Measurements from ENCODE around the gene PLGRKT.
"Not testable (repeated sequence)": the region's sequence is repeated elsewhere in the genome, so short reads cannot be mapped to it uniquely, and the experiment has no call there.

PLGRKT gene

DNA sequence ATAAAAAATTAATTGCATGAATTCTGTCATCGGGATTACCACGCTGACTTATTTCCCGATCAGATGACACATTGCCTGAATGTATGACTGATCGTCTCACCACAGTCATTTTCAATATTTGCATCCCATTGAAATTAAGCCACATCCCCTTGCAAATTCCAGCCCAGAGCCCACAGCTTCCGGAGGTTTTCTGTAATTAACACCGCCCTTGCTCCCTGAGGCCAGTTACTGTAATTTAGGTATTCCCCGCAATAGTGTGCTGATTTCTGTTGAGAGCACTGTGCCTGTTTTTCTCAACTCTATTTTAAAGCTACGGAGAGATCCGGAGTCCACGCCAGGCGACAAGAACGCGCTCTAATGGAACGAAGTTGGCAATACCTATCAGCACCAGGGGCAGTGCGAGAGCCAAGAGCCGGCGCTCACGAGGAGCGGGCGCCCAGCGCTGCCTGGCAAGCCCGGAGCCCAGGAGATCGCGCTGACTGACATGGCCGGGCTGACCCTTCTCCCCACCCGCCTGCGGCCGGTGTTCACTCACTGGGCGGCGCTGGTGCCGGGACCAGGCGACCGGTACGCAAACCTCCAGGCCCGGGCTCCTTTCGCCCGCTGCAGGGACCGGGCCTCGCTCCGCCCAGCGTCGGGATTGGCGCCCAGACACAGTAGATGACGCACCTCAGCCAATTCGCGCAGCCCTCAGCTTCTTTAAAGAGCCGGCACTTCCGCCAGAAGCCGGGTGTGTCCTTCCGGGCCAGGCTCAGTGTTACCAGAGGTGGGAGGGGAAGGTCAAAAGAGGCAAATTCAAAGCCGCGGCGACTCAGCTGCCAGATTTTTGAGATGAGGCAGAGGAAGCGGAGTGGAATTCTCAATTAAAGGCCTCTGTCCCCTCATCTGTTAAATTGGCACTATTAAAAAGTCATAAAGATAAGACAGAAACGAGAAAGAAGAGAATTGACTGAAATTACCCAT, at the start of gene PLGRKT:
Gene PLGRKT (minus strand): TSS at position 672 of the 963 bp plus-strand sequence. CDS start 5,948 bp downstream, outside the sequence.
- DNase-seq: peak; percentile 17

DNA sequence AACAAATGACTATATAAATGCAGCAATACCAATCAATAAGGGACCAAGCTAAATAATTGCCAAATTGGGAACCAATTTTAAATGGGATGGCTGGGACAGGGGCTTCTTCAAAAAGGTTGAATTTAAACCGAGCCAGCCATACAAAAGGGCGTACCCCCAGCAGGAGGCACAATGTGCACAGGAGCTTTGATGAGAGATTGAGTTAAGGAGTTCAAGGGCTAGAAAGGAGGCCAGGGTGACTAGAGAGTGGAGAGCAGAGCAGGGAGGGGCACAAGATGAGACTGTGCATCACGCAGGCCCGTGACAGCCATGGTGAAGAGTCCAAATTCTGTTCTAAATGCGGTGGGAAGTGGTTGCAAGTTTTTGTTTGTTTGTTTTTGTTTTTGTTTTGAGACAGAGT, 49.3 kb upstream of the PLGRKT start:
- no peak for DNase-seq

DNA sequence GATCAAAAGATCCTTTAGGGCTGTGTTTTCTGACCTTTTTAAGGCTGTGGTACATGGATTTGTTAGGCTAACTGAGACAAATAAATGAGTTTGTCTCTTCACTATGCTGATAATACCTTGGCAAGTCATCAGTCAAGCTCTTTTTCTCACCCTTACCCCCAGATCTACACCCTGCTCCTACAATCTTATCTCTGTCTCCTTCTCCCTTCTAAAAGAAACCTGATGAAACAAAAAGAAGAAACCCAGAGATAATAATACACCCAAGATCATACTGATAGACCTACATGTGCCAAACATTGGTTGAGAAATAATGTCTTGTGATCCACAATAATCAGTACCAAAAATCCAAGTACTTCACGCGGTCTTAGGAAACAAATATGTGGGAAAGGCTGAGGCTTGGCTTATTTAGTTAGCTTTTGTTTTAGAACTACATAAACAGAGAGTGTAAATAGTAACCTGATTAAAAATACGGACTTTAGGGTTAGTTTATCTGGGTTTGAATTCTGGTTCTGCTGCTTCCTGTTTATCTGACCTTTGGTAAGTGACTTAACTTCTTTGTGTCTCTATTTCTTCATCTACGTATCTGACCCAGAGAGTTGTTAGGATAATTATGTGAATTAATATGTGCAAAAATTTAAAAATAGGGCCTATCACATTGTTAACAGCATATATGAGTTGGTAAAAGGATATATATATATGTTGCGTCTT, 47.8 kb upstream of the PLGRKT start:
- DNase-seq: no peak

GRCh38 chr9:5483306-5483705, 45.6 kb upstream of the PLGRKT start:
- DNase-seq: no peak

DNA sequence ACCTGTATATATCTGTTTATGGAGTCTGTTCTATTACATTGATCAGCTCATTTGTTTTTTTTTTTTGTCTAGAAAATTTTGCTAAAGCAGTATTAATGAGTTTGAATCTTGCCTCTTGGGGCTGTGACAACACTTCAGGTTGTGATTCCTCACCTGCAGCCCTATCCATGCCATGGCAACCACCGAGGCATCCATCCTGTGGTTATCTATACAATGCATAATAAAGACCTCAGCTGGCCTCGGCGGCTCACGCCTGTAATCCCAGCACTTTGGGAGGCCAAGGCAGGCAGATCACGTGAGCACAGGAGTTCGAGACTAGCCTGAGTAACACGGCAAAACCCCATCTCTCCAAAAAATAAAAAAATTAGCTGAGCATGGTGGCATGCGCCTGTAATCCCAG, 44.5 kb upstream of the PLGRKT start:
- DNase-seq: no peak

GRCh38 chr9:5481322-5482040, 43.8 kb upstream of the PLGRKT start:
- no peak for DNase-seq

DNA sequence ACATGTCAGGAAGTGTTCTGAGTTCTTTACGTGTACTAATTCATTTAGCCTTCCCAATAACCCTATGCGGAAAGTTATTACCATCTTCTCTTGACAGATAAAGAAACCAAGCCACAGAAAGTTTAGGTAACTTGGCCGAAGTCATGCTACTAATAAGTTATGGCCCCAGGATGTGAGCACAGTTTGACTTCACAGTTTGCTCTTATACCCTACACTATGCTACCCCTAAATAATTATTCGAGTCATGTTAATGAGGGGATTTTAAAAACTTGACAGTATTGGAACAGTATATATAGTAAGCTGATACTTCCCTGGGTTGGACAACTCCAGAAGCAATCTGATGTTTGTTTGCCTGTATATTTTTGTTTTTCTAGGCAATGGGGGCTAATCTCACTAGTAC, 43.2 kb upstream of the PLGRKT start:
- DNase-seq: no peak

DNA sequence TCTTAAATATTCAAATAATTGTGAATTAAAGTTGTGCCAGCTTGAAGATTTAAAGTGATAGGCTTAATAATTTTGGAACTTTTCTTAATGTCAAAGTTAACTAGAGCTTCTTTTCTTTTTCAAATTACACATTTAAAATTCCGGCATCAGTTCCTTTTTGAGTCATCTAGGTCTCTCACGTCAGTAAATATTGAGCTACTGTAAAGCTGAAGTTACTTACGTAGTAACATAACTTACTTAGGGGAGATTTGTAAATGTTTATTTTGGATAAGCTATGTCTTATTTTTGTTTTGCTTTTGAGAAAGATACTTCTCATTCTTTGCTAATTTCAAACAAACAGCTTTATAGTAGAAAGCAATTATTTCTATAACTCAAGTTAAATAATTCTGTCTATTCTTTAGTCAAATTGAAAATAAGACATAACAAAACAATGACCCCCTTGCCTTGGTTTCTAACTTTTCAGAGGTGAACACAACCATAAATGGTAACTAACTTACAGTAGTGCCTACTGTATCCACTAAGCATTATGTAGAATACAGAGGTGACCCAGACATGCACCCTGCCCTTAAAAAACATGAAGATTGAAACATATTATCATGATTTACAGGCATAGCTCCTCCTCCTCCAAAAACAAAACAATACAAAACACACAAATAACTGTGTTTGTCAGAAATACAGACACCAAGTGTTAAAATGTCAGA, 42.4 kb upstream of the PLGRKT start:
- DNase-seq: no peak

DNA sequence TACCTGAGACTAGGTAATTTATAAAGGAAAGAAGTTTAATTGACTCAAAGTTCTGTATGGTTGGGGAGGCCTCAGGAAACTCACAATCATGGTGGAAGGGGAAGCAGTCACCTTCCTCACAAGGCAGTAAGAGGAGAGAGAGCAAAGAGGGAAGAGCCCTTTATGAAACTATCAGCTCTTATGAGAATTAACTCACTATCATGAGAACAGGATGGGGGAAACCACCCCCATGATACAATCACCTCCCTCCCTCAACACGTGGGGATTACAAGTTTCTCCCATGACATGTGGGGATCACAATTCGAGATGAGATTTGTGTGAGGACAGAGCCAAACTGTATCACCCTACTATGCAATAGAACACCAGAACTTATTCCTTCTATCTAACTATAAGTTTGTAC, 40.5 kb upstream of the PLGRKT start:
- no peak for DNase-seq

DNA sequence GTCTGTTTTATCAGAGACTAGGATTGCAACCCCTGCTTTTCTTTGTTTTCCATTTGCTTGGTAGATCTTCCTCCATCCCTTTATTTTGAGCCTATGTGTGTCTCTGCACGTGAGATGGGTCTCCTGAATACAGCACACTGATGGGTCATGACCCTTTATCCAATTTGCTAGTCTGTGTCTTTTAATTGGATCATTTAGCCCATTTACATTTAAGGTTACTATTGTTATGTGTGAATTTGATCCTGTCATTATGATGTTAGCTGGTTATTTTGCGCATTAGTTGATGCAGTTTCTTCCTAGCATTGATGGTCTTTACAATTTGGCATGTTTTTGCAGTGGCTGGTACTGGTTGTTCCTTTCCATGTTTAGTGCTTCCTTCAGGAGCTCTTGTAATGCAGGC, 37.9 kb upstream of the PLGRKT start:
- not testable (repeated sequence) for DNase-seq

DNA sequence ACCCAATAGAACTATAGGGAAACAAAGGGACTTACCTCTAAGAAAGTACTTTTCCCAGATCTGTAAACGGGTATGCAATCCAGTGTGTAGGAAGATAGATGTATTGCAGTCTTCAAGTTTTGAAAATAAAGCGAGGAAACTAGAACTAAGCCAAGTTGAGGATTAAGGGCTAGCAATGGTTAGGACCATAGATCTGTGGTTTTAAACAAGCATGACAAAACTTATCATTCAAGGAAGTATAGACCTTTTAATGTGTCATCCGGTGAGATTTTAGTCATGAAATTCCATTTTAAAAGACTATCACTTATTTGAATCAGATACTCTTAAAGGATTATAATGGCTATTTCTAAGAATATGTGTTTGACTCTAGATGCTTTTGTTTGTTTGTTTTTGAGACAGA, 33.1 kb upstream of the PLGRKT start:
- DNase-seq: no peak

- no peak for DNase-seq
These were observed 32.4 kb upstream of the PLGRKT start for GRCh38 chr9:5470122-5470521.

DNA sequence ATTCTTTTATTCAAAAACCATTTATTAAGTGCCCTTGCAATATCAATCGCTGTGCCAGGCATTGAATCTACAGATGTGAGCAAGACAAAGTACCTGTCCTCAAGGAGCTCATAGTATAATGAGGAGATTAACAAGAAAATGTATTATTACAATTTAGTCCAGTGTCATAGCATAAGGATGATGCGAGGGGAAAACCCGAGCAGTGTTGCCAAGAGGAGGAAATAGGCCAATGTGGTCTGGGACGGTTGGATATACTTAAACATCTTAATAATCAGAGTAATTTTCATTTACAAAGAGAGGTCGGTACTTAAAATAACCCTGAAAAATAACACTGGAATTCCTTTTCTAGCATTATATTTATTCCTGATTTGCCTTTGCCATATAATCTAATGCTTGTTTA, 31.1 kb upstream of the PLGRKT start:
- no peak for DNase-seq

DNA sequence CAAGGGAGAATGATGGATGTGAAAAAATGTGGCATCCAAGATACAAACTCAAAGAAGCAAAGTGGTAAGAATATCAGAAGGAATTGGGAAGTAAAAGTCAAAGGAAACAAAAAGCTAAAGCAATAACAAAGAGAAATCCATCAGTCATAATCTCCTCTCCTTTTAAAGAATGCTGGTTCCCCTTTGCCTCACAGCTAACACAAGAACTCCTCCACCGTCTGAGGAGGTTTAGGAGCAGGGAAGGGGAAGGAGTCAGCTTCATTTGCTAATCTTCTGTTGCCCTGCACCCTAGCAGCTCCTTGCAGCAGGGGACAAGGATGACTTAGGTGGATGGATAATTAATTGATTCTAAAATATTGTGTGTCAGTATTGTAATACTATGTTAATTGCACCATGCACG, 29.0 kb upstream of the PLGRKT start:
- DNase-seq: no peak

DNA sequence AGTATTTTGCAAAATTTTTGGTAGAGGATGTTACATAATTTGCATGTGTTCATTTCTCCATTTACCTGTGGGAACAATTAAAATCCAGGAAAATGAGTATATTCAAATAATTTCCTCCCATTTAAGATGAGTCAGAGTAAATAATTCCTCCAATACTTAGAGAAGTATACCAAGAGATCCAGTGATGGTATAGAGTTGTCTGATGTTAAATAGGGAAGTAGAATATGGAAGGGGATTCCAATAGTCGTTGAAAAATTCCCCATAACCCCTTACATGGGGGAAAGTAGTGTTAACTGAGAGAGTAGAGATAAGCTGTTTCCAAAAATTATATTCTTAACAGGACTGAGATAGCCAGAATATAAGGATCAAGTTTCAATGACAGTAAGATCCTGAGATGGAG, 28.3 kb upstream of the PLGRKT start:
- DNase-seq: no peak

- DNase-seq: not testable (repeated sequence)
These were observed 27.2 kb upstream of the PLGRKT start for GRCh38 chr9:5464831-5465330.

DNA sequence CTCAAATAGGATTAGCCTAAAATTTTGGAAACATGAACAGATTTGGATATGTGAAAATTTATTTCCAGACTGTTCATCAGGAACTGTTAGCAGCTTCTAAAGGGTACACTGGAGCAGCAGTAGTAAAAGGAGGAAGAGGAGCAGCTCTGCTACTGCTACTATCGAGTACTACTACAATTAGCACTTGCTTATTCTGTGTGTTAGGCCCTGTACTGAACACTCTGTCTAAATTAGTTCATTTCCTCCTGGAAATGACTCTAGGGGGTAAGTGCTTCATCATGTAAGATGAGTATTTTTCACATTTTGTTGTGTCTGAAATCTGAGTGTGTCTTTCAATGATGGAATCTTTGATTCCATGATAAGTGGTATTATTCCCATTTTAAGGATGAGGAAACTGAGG, 22.4 kb upstream of the PLGRKT start:
- DNase-seq: no peak

GRCh38 chr9:5459289-5459829, 21.6 kb upstream of the PLGRKT start:
- DNase-seq: no peak

GRCh38 chr9:5455181-5455580, 17.5 kb upstream of the PLGRKT start:
- no peak for DNase-seq

DNA sequence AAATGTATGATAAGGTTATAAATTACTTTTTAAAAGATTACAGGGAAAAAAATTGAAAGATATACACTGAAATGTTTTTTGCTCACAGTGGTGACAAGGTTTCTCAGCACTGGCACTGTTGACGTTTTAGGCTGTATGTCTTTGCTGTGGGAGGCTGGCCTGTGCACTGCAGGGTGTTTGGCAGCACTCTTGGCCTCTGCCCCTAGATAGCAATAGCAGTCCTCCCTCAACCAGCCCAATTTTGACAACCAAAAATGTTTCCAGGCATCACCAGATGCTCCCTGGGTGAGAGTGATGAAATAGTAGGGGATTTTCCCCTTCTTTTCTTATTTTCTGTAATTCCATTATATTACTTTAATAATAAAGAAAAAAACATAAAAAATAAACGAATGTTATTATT, 15.9 kb upstream of the PLGRKT start:
- DNase-seq: no peak

DNA sequence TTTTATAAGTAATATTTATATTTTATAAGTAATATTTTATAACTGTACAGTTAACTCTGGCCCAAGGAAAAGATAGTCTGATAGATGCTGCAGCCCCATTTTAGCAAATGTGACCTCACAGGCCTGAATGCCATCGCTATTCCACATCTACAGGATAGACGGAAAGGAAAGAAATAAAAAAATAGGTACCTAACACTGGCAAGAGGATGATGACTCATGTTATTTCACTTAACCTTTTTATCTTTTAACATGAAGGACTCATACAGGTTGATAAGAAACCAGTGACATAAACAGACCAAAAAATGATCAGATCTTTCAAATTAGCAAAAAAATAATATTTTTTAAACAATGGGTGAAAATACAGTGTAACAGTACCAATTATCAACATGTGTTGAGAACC, 15.3 kb upstream of the PLGRKT start:
- no peak for DNase-seq

GRCh38 chr9:5452286-5452609, 14.5 kb upstream of the PLGRKT start:
- DNase-seq: no peak
